ENCODE results near the gene LOX.

Gene LOX

DNA sequence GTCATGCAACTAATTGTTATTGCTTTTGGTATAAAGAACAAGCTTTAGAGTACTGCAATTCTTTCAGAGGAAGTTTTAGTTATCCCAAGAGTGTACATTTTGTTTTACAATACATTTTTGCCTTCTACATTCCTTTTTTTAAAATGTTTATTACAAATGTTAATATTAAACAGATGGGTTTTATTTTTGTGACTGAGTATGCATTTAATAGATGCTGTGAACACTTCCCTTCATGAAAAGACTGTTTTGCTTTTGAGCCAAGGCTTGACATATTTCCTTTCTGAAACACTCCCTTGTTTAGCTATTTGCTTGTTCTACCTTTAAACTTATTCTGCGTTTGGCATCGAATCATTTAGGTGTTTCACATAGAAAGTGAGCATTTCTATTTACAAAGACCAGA lies 36.4 kb upstream of the LOX start:
- Histone ChIP-seq H3K4me1 (ENCODE audit: control insufficient read depth in 1 of 2, insufficient read depth in 2 of 2, low read length in 2 of 2) (no peaks in the 10 kb centered on the region), H3K36me3 (ENCODE audit: control insufficient read depth in 1 of 2, insufficient read depth in 2 of 2, low read length in 2 of 2) (no peaks in the 10 kb centered on the region), H3K27ac (ENCODE audit: low read depth, low read length) (no peak overlapping the region), H3K9ac (ENCODE audit: low read depth in 1 of 2, low read length in 2 of 2) (no peak overlapping the region), H3K27me3 (ENCODE audit: control insufficient read depth in 1 of 2, insufficient read depth in 2 of 2, low read length in 2 of 2) (no peaks in the 10 kb centered on the region), H3K9me3 (ENCODE audit: control insufficient read depth in 1 of 2, low read length in 2 of 2) (no peaks in the 10 kb centered on the region), H3K4me3 (ENCODE audit: low read depth in 1 of 2, low read length in 2 of 2) (no peak overlapping the region)

DNA sequence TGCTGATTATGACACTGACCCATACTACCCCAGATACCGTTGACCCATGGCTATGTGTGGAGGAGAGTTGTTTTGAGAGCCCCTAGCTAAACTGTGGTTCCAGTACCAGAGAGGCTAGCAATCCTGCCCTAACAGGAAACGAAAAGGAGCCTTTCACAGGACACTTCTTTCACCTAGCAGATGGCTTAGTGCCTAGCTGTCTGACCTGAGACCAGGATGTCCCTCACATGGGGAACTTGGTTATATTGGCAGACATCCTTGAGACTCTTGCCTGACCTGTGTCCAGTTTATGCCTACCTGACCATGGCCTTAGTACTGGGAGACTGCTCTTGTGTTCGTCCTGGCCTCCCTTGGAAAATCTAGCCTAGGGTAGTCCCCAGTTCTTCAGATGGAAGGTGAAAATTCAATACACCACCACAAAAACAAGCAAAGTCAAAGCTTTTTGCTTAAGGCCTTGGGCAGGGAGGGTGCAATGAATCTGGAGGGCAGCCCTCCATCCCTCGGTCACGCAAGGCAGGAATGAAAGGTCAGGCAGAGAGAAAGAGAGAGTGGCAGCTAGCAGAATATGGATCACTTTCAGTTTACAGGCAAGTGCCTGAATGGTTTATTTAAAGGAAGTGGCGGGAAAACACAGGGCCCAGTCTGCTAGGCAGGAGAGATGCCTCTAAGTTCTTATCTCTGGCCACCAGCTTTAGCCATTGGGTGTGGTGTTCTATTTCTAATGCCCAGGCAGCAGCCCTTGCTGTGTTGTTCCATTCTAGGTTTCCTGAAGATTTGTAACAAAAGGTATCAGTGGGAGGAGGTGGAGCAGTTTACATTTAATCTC lies 34.9 kb upstream of the LOX start:
- no peaks in the 10 kb centered on the region for H3K36me3 ChIP-seq (ENCODE audit: control insufficient read depth in 1 of 2, insufficient read depth in 2 of 2, low read length in 2 of 2)
- H3K4me1 ChIP-seq (ENCODE audit: control insufficient read depth in 1 of 2, insufficient read depth in 2 of 2, low read length in 2 of 2): no peaks in the 10 kb centered on the region
- H3K4me3 ChIP-seq (ENCODE audit: low read depth in 1 of 2, low read length in 2 of 2): no peak overlapping the region
- no peak overlapping the region for H3K9ac ChIP-seq (ENCODE audit: low read depth in 1 of 2, low read length in 2 of 2)
- no peaks in the 10 kb centered on the region for H3K27me3 ChIP-seq (ENCODE audit: control insufficient read depth in 1 of 2, insufficient read depth in 2 of 2, low read length in 2 of 2)
- H3K27ac ChIP-seq (ENCODE audit: low read depth, low read length): no peak overlapping the region
- H3K9me3 ChIP-seq (ENCODE audit: control insufficient read depth in 1 of 2, low read length in 2 of 2): no peaks in the 10 kb centered on the region

GRCh38 chr5:122112063-122112462 lies 34.0 kb upstream of the LOX start:
- no peaks in the 10 kb centered on the region for H3K9me3 ChIP-seq (ENCODE audit: control insufficient read depth in 1 of 2, low read length in 2 of 2)
- no peaks in the 10 kb centered on the region for H3K36me3 ChIP-seq (ENCODE audit: control insufficient read depth in 1 of 2, insufficient read depth in 2 of 2, low read length in 2 of 2)
- no peak overlapping the region for H3K4me3 ChIP-seq (ENCODE audit: low read depth in 1 of 2, low read length in 2 of 2)
- no peak overlapping the region for H3K27ac ChIP-seq (ENCODE audit: low read depth, low read length)
- no peaks in the 10 kb centered on the region for H3K4me1 ChIP-seq (ENCODE audit: control insufficient read depth in 1 of 2, insufficient read depth in 2 of 2, low read length in 2 of 2)
- H3K9ac ChIP-seq (ENCODE audit: low read depth in 1 of 2, low read length in 2 of 2): no peak overlapping the region
- H3K27me3 ChIP-seq (ENCODE audit: control insufficient read depth in 1 of 2, insufficient read depth in 2 of 2, low read length in 2 of 2): peaks cover 0 to 2% of the 10 kb centered on the region in 2 donors

DNA sequence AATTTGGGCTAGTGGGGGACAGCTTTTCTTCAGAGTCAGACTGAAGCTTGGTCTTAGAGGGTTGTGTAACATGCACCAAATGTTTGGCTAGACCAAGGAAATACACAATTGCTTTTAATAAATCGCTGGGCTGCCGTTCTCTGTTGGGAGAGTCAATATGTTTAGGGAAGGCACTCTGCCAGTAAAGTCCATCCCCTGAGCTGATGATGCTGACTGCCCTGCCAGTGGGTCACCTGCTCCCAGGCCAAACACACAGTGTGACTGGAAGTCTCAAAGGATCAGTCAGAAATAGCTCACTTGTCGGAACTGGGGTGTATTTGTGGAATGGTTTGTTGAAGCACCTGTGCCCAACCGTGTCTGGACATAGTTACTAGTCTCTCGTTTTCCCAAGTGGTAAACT lies 33.4 kb upstream of the LOX start:
- H3K9ac ChIP-seq (ENCODE audit: low read depth in 1 of 2, low read length in 2 of 2): no peak overlapping the region
- no peaks in the 10 kb centered on the region for H3K4me1 ChIP-seq (ENCODE audit: control insufficient read depth in 1 of 2, insufficient read depth in 2 of 2, low read length in 2 of 2)
- H3K27ac ChIP-seq (ENCODE audit: low read depth, low read length): no peak overlapping the region
- H3K4me3 ChIP-seq (ENCODE audit: low read depth in 1 of 2, low read length in 2 of 2): no peak overlapping the region
- no peaks in the 10 kb centered on the region for H3K36me3 ChIP-seq (ENCODE audit: control insufficient read depth in 1 of 2, insufficient read depth in 2 of 2, low read length in 2 of 2)
- H3K9me3 ChIP-seq (ENCODE audit: control insufficient read depth in 1 of 2, low read length in 2 of 2): no peaks in the 10 kb centered on the region
- H3K27me3 ChIP-seq (ENCODE audit: control insufficient read depth in 1 of 2, insufficient read depth in 2 of 2, low read length in 2 of 2): peaks cover 0 to 2% of the 10 kb centered on the region in 2 donors

GRCh38 chr5:122110987-122111386 lies 32.9 kb upstream of the LOX start:
- H3K27me3 ChIP-seq (ENCODE audit: control insufficient read depth in 1 of 2, insufficient read depth in 2 of 2, low read length in 2 of 2): peaks cover 0 to 2% of the 10 kb centered on the region in 2 donors
- H3K4me3 ChIP-seq (ENCODE audit: low read depth in 1 of 2, low read length in 2 of 2): no peak overlapping the region
- no peaks in the 10 kb centered on the region for H3K9me3 ChIP-seq (ENCODE audit: control insufficient read depth in 1 of 2, low read length in 2 of 2)
- no peaks in the 10 kb centered on the region for H3K4me1 ChIP-seq (ENCODE audit: control insufficient read depth in 1 of 2, insufficient read depth in 2 of 2, low read length in 2 of 2)
- no peaks in the 10 kb centered on the region for H3K36me3 ChIP-seq (ENCODE audit: control insufficient read depth in 1 of 2, insufficient read depth in 2 of 2, low read length in 2 of 2)
- H3K9ac ChIP-seq (ENCODE audit: low read depth in 1 of 2, low read length in 2 of 2): no peak overlapping the region
- no peak overlapping the region for H3K27ac ChIP-seq (ENCODE audit: low read depth, low read length)

- Histone ChIP-seq H3K9ac (ENCODE audit: low read depth in 1 of 2, low read length in 2 of 2) (no peak overlapping the region), H3K27me3 (ENCODE audit: control insufficient read depth in 1 of 2, insufficient read depth in 2 of 2, low read length in 2 of 2) (peaks cover 0 to 2% of the 10 kb centered on the region in 2 donors), H3K27ac (ENCODE audit: low read depth, low read length) (no peak overlapping the region), H3K4me3 (ENCODE audit: low read depth in 1 of 2, low read length in 2 of 2) (no peak overlapping the region), H3K36me3 (ENCODE audit: control insufficient read depth in 1 of 2, insufficient read depth in 2 of 2, low read length in 2 of 2) (no peaks in the 10 kb centered on the region), H3K4me1 (ENCODE audit: control insufficient read depth in 1 of 2, insufficient read depth in 2 of 2, low read length in 2 of 2) (no peaks in the 10 kb centered on the region), H3K9me3 (ENCODE audit: control insufficient read depth in 1 of 2, low read length in 2 of 2) (no peaks in the 10 kb centered on the region)
Observed at GRCh38 chr5:122107016-122107415, 29.0 kb upstream of the LOX start.

- Histone ChIP-seq H3K9me3 (ENCODE audit: control insufficient read depth in 1 of 2, low read length in 2 of 2) (no peaks in the 10 kb centered on the region), H3K9ac (ENCODE audit: low read depth in 1 of 2, low read length in 2 of 2) (no peak overlapping the region), H3K4me1 (ENCODE audit: control insufficient read depth in 1 of 2, insufficient read depth in 2 of 2, low read length in 2 of 2) (no peaks in the 10 kb centered on the region), H3K27me3 (ENCODE audit: control insufficient read depth in 1 of 2, insufficient read depth in 2 of 2, low read length in 2 of 2) (peaks cover 0 to 2% of the 10 kb centered on the region in 2 donors), H3K4me3 (ENCODE audit: low read depth in 1 of 2, low read length in 2 of 2) (no peak overlapping the region), H3K27ac (ENCODE audit: low read depth, low read length) (no peak overlapping the region), H3K36me3 (ENCODE audit: control insufficient read depth in 1 of 2, insufficient read depth in 2 of 2, low read length in 2 of 2) (no peaks in the 10 kb centered on the region)
Observed at GRCh38 chr5:122105909-122106308, 27.9 kb upstream of the LOX start.

DNA sequence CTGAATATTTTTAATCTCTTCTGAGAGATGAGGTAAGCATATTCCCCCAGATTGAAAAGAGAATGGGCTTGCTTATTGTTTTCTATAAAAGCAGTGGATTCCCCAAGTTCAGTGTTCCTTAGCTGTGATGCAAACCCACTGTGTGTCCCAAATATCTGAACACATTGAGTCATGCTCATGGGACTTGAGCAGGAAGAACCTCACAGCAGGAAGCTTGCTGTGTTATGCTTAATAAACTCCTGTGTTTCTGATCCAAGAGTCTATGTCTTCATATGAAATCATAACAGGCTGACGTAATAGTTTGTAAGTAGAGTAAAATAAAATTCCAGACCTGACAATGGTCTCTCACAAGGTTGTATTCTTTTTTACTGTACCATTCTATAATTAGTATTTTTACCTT lies 24.8 kb upstream of the LOX start:
- H3K4me1 ChIP-seq (ENCODE audit: control insufficient read depth in 1 of 2, insufficient read depth in 2 of 2, low read length in 2 of 2): no peaks in the 10 kb centered on the region
- H3K27ac ChIP-seq (ENCODE audit: low read depth, low read length): no peak overlapping the region
- H3K36me3 ChIP-seq (ENCODE audit: control insufficient read depth in 1 of 2, insufficient read depth in 2 of 2, low read length in 2 of 2): no peaks in the 10 kb centered on the region
- H3K9me3 ChIP-seq (ENCODE audit: control insufficient read depth in 1 of 2, low read length in 2 of 2): no peaks in the 10 kb centered on the region
- H3K27me3 ChIP-seq (ENCODE audit: control insufficient read depth in 1 of 2, insufficient read depth in 2 of 2, low read length in 2 of 2): peaks cover 0 to 2% of the 10 kb centered on the region in 2 donors
- no peak overlapping the region for H3K4me3 ChIP-seq (ENCODE audit: low read depth in 1 of 2, low read length in 2 of 2)
- H3K9ac ChIP-seq (ENCODE audit: low read depth in 1 of 2, low read length in 2 of 2): no peak overlapping the region

GRCh38 chr5:122101636-122102285 lies 23.7 kb upstream of the LOX start:
- Histone ChIP-seq H3K36me3 (ENCODE audit: control insufficient read depth in 1 of 2, insufficient read depth in 2 of 2, low read length in 2 of 2) (no peaks in the 10 kb centered on the region), H3K27me3 (ENCODE audit: control insufficient read depth in 1 of 2, insufficient read depth in 2 of 2, low read length in 2 of 2) (no peaks in the 10 kb centered on the region), H3K9me3 (ENCODE audit: control insufficient read depth in 1 of 2, low read length in 2 of 2) (no peaks in the 10 kb centered on the region), H3K27ac (ENCODE audit: low read depth, low read length) (no peak overlapping the region), H3K4me3 (ENCODE audit: low read depth in 1 of 2, low read length in 2 of 2) (no peak overlapping the region), H3K4me1 (ENCODE audit: control insufficient read depth in 1 of 2, insufficient read depth in 2 of 2, low read length in 2 of 2) (no peaks in the 10 kb centered on the region), H3K9ac (ENCODE audit: low read depth in 1 of 2, low read length in 2 of 2) (no peak overlapping the region)

DNA sequence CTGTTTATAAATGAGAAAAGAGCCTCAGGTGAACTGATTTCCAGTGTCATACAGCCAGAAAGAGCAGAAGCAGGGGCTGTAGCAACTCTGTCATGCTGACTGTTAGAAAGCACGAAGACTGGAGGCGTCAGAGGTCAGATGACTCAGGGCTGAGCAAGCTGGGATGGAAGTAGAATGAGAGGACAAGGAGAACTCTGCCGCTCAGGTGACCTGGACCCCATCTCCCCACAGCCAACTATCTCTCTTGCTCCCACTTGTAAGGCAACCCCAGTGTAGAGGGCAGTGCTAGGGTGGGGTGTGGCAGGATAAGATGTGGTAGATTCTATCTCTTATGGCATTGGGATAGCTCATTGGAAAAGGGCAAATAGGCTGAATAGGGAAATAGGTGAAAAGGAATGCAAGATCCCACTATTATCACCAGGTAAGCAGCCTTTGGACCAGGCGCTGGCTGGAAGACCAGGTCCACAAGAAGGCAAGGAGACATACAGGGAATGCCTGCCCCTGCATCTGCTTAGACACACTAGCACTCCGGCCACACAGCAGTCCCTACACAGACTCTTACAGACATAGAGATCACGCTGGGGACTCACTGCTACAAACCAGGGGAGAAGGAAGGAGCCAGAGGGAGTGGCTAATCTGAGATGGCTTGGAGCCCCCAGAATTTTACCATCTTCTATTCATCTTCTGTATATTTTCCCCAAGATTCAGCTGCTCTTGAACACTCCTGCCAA lies 21.2 kb upstream of the LOX start:
- Histone ChIP-seq H3K4me3 (ENCODE audit: low read depth in 1 of 2, low read length in 2 of 2) (no peak overlapping the region), H3K9ac (ENCODE audit: low read depth in 1 of 2, low read length in 2 of 2) (no peak overlapping the region), H3K36me3 (ENCODE audit: control insufficient read depth in 1 of 2, insufficient read depth in 2 of 2, low read length in 2 of 2) (no peaks in the 10 kb centered on the region), H3K9me3 (ENCODE audit: control insufficient read depth in 1 of 2, low read length in 2 of 2) (no peaks in the 10 kb centered on the region), H3K27ac (ENCODE audit: low read depth, low read length) (no peak overlapping the region), H3K27me3 (ENCODE audit: control insufficient read depth in 1 of 2, insufficient read depth in 2 of 2, low read length in 2 of 2) (no peaks in the 10 kb centered on the region), H3K4me1 (ENCODE audit: control insufficient read depth in 1 of 2, insufficient read depth in 2 of 2, low read length in 2 of 2) (no peaks in the 10 kb centered on the region)

All from duodenal mucosa (tissue), 2 donors.